ENCODE results near the gene CHN2.

- TF ChIP-seq EZH2 (IDR thresholded peaks at IDR 0.05; ENCODE audit: borderline replicate concordance, low read depth, low read length, poor library complexity, severe bottlenecking) = no peak
- TF ChIP-seq, protein P1, sequence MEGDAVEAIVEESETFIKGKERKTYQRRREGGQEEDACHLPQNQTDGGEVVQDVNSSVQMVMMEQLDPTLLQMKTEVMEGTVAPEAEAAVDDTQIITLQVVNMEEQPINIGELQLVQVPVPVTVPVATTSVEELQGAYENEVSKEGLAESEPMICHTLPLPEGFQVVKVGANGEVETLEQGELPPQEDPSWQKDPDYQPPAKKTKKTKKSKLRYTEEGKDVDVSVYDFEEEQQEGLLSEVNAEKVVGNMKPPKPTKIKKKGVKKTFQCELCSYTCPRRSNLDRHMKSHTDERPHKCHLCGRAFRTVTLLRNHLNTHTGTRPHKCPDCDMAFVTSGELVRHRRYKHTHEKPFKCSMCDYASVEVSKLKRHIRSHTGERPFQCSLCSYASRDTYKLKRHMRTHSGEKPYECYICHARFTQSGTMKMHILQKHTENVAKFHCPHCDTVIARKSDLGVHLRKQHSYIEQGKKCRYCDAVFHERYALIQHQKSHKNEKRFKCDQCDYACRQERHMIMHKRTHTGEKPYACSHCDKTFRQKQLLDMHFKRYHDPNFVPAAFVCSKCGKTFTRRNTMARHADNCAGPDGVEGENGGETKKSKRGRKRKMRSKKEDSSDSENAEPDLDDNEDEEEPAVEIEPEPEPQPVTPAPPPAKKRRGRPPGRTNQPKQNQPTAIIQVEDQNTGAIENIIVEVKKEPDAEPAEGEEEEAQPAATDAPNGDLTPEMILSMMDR (conservative IDR thresholded peaks at IDR 0.05; ENCODE audit: low read depth, low read length) = no peak
Measured at GRCh38 chr7:29444267-29444666, 249.7 kb downstream of the CHN2 start.

Data from A673 (cell line).